GM12892 (cell line): ENCODE data around the gene MGMT.

Experiments used
- POLR2A ChIP-seq: IDR thresholded peaks from 2 replicates; pipeline ENCODE4 v1.6.1; 2011; ENCODE audit warnings: low read depth, low read length, control low read depth
- POLR2AphosphoS5 ChIP-seq: IDR thresholded peaks from 2 replicates; pipeline ENCODE4 v1.6.1; 2011; ENCODE audit warnings: low read depth, low read length, control low read depth

- TF ChIP-seq POLR2A = no peak
- no peak for TF ChIP-seq POLR2AphosphoS5
These were observed 246.7 kb downstream of the MGMT start for GRCh38 chr10:129713659-129714265.
